AG20443 (cell line): ENCODE data around the gene LRBA.
A peak's percentile ranks its signal among the peaks of the same experiment; 100 is the strongest.

Experiments
- DNase-seq: peaks from one replicate; pipeline ENCODE4 v3.0.0; 2012; ENCODE audit warnings: low spot score, mixed read lengths

Gene LRBA

DNA sequence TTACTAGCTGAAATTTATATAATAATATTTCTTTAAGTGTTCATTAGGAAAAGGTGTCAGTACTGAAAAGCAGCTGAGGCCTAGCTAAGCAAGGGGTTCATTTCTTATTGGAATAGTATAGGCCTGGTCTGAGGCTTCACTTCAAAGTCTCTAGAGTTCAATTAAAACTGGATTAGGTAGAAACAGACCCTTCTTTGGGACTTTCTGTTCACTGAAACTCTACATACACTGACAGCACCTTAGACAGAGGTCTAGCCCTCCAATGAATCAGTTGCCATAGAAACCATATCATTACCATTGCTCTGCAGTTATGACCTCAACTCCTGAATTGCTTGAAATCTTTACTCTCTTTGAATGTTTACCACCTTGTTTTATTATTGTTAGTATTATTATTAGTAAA, 519.5 kb downstream of the LRBA start:
- no peak for DNase-seq

DNA sequence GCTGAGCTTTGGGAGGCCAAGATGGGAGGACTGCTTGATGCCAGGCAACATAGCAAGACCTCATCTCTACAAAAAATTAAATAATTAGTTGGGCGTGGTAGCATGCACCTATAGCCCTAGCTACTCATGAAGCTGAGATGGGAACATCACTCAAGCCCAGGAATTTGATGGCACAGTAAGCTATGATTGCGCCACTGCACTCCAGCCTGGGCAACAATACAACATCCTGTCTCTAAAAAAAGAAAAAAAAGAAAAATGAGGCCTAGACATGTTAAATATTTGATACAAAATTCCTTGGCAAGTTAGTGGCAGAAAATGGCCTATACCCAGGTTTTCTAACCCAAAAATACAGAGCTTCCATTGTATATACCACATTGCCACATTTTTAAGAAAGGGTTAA, 521.2 kb downstream of the LRBA start:
- peak; percentile 11 for DNase-seq

DNA sequence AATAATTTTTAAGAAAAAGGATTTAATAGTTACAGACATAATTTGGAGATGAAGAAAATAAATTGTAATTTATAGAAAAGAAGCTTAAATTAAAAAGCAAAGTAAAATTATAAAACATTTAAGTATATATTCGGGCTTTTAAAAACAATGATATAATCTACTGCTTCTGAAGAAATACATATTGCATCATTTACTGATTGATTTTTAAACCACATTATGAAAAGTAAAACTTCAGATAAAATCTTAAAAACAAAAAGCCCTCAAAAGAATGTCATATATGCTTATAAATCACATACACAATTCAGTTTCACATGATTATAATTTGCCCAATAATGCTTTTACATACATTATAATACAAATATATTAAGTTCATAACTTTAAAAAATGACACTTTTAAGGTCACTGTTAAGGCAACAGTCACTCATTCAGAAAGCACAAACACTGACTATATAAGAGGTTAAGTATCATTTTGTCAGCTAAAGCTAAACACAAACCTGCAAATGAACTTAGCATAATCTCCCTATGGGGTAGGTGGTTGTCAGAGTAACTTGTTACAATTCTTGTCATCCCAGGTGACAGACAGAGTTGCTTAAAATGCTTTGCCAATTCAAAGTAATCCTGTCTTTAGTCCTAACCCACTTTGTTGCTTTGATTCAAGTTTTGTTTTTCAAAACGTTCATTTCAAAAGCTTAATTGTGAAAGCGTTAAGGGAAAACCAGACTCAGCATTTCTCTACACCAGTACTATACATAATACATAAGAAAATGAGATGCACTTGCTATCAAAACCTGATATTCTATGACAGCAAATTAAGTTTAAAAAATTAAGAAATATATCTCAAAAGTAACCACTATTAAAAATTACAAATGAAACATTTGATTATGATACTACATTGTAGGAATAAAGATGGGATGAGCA, 523.7 kb downstream of the LRBA start:
- no peak for DNase-seq

DNA sequence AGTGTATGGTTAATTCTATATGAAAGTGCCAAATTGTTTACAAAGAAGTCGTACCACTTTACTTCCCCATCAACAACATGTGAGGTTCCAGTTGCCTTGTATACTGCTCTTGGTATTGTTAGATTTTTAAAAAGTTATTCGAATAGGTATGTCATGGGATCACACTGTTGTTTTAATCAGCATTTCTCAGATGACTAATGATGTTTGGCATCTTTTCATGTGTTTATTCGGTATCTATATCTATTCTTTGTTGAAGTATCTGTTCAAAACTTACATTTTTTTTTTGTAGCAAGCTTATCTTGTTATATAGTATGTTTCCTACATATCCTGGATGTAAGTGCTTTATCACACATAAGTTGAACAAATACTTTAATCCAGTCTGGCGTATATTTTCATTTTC, 532.5 kb downstream of the LRBA start:
- DNase-seq: no peak

DNA sequence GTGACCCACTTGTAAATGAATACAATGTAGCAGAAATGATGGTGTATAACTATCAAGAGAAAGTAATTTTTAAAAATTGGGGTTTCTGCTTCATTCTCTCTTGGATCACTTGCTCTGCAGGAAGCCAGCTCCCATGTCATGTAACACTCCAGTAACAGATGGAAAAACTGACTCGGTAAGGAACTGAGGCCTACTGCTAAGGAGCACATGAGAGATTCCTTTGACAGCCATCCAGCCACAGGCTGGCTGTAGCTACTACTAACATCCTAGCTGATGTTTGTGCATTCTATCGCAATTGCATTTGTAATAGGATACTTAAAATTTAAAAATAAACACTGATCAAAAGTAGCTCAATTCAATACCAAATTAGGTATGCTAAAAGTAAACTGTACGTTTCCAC, 535.4 kb downstream of the LRBA start:
- no peak for DNase-seq

DNA sequence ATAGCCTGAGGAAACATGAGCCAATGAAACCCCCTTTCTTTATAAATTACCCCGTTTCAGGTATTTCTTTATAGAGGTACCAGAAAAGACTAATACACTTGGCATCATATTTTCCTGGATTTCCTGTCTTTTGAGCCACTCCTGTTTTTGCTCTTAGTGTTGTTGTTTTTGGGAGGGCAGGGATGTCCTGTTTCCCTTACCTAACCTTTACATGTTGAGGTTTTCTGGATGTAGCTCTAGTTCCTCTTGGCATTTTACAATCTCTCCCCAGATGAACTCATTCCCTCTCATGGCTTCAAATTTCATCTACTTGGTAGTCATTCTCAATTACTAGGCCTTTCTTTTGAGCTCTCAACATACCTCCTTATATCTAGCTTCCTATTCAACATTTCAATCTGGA, 537.2 kb downstream of the LRBA start:
- DNase-seq: no peak

GRCh38 chr4:150476776-150477175, 538.3 kb downstream of the LRBA start:
- no peak for DNase-seq

DNA sequence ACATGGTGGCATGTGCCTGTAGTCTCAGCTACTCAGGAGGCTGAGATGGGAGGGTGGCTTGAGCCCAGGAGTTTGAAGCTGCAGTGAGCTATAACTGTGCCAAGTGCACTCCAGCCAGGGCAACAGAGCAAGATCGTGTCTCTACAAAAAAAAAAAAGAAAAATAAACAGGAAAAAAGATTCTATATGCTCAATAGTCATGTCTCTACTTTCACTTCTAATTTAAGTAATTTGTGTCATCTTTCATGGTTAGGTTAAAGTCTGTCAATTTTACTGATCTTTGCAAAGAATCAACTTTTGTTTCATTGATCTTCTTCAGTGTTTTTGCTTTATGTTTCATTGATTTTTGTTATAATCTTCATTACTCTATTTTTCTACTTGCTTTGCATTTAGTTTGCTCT, 539.3 kb downstream of the LRBA start:
- no peak for DNase-seq

DNA sequence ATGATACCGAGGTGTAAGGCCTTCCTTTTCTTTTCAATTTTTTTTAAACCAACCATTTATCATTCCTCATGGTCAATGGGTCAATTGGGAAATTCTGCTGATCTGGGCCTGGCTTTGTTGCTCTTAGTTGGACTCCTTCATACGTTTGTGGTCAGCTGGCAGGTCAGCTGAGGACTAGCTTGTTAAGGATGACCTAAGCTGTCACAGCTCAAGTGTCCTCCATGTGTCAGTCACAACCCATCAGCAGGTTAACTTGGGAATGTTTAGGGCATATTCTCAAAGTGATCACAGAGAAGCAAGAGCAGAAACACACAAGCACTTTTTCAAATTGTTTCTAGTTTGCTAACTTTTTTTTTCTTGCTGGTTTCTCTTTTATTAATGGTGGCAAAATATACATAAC, 550.6 kb downstream of the LRBA start:
- no peak for DNase-seq

DNA sequence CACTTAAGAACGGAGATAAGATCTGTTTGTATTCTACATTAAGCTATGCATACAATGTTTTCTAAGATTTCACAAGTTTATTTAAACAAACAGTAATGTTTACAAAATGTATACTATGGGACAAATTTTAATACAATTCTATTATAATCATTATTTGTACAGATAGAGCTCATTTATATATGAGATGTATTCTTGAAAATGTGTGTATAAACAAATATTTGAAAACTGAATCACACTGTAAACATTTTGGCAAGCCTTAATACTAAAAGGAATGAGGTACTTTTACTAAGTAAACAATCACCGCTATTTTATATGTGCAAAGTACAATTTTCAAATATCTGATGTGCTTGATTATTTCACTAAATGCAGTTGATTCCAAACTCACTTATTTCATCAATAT, 552.3 kb downstream of the LRBA start:
- no peak for DNase-seq

DNA sequence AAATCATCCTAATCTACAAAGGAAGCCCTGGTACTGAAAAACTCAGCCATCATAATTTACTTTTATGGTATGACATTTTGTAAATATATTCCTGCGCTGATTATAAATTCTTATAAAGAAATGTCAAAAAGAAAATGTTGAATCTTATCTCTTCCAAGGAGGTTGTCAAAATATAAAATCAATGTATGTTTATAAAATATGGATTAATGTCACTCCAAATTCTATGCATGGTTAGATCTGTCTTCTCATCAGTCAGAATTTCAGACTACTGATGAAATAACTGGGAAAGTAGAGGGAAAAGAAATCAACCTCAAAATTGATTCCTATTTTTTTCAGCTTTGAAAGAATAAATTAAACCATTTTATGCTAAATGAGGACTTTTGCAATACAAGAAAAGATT, 553.1 kb downstream of the LRBA start:
- no peak for DNase-seq

DNA sequence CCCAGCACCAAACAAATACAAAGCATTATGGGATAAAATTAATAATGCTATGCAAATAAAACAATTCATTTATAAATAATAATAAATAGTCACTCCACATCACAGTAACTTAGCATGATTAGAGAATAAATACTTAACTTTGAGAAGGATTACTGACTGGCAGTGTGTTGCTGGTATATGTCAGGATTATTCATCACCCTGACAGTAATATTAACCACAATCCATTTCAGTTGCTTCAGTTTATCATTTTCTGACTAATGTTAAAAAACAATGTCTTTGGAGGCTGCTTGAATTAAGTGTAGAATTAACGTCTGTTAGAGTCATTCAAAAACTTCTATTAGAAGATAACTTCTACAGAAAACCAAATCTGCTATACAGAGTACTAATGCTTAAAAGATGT, 557.3 kb downstream of the LRBA start:
- no peak for DNase-seq

DNA sequence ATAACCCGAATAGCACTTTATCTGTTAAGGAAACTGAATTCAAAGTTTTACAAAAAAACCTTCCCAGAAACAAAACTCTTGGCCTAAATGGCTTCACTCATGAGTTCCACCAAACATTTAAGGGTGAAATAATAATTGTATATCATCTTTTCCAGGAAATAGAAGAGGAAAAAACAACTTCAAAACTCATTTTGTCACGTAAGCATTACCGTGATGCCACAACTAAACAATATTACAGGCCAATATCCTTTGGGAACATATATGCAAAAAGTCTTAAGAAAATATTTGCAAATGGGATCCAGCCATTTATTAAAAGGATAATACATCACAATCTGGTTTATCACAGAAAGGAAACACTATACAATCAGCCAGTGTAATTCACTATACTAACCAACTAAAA, 563.2 kb downstream of the LRBA start:
- no peak for DNase-seq

- DNase-seq: no peak
These were observed 567.7 kb downstream of the LRBA start for GRCh38 chr4:150447356-150447755.

GRCh38 chr4:150439451-150439933, 575.6 kb downstream of the LRBA start:
- no peak for DNase-seq

DNA sequence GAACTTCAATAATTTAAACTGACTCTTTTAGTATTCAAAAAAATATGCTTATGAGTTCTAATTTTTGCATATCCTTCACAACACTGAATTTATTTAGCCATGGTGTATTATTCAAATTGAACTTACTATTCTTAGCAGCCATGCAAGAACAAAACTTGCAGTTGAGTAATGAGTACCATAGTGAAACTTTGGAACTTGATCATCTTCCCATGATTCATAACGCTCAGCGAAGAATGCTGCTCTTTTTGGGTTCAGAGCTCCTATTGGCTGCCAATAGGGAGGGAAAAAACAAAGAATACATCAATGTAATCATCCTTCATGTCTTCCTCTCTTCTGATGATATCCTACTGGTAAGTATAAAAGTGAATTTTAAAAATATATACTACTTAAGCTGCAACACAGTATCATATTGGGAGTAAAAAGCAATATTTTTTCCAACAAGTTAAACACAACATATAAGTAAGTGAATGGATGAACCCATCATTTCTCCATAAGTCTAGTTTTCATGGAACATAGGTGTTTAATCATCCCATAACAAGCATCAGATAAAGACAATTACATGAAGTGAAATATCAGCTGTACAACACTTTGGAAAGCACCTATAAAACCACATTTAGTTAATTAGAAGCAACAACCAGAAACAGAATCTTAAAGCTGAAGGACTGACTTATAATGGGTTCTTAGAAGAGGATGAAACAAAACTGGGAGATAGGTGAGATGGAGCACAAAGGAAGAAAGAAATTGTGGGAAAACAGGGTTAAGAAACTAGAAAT, 578.3 kb downstream of the LRBA start:
- no peak for DNase-seq

- DNase-seq: no peak
These were observed 583.9 kb downstream of the LRBA start for GRCh38 chr4:150431221-150431620.

- DNase-seq: no peak
These were observed 589.9 kb downstream of the LRBA start for GRCh38 chr4:150425161-150425560.

- no peak for DNase-seq
These were observed 591.6 kb downstream of the LRBA start for GRCh38 chr4:150423503-150423902.

GRCh38 chr4:150423074-150423473, 592.0 kb downstream of the LRBA start:
- DNase-seq: no peak

DNA sequence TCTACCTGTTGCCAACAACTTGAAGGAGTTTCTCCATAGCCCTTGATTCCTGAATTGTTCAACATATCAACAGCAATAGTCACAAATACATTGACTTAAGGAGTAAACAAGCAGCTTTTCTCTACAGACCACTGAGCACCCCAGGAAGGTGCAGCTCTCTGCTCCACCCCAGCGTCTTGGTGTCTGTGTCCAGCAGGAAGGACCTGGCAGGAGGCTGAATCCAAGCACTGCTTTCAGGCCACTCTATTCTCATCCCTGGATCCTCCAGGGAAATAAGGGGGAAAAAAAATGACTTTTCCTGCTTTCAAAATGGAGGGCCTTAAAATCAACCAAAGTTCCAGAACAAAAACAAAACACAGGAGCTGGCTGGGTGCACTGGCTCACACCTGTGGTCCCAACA, 593.5 kb downstream of the LRBA start:
- DNase-seq: no peak

DNA sequence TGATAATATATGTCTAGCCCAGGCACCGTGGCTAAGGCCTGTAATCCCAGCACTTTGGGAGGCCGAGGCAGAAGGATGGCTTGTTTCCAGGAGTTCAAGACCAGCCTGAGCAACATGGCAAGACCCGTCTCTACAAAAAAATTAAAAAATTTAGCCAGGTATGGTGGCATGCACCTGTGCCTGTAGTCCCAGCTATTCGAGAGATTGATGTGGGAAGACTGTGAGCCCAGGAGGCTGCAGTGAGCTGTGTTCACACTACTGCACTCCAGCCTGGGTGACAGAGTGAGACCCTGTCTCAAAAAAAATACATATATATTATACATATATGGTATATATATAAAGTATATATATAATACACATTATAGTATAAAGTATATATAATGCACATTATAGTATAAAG, 595.1 kb downstream of the LRBA start:
- no peak for DNase-seq

DNA sequence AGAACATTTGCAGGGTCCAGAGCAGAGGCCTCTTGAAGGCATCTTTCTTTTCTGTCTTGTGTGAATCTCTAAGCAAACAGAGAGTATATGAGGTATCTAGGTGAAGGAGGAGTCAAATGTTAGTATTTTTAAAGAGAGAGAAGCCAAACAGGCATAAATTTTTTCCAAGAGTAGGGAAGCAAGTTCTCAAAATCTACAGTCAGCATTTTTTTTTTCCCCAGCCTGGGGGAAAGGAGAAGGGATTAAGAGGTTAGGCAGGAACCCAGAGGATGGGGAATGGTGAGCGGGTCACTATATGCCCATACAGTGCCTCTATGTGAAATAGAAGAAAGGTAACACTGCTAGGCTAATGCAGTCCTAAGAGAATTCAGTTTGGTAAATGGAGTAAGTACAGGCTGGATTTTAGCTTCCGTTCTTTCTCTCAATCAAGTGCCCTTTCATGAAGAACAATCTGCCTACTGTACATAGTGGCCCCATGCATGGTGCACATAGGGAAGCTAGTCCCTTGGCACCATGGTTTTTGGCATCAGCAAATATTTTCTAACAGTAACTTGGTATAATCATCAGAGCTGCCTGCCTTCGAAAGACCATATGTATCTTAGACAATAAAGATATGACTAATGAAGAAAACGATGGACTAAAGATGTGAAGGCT, 596.2 kb downstream of the LRBA start:
- no peak for DNase-seq
